Measurements from ENCODE around the gene RARA.
A peak's percentile ranks its signal among the peaks of the same experiment; 100 is the strongest.

RARA gene

DNA sequence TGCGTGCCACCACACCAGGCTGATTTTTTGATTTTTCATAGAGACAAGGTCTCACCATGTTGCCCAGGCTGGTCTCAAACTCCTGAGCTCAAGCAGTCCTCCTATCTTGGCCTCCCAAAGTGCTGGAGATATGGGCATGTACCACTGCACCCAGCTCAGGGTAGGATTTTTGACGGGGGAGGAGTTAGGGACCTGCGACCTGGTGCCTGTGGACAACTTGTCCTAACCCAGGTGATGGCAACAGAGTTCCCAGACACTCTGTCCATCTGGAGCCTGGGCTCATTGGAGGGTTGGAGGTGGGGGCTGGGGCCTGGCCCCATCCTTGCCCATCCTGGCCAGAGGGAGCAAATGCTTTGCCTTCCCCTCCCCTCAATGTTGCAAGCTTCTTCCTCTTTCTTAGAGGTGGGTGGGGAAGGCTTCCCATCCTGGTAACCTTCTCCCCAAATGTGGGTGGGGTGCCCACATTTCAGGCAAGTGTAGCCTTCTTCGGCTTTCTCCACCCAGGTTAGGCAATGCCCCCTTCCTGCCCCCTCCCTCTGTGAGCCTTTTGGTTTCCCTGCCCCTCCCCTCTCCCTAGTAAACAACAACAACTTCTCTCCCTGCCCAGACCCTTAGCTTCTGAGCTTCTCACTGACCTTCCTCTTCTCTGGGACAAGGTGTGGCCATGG lies 24.9 kb downstream of the RARA start (continued):
- TF ChIP-seq, protein P1, sequence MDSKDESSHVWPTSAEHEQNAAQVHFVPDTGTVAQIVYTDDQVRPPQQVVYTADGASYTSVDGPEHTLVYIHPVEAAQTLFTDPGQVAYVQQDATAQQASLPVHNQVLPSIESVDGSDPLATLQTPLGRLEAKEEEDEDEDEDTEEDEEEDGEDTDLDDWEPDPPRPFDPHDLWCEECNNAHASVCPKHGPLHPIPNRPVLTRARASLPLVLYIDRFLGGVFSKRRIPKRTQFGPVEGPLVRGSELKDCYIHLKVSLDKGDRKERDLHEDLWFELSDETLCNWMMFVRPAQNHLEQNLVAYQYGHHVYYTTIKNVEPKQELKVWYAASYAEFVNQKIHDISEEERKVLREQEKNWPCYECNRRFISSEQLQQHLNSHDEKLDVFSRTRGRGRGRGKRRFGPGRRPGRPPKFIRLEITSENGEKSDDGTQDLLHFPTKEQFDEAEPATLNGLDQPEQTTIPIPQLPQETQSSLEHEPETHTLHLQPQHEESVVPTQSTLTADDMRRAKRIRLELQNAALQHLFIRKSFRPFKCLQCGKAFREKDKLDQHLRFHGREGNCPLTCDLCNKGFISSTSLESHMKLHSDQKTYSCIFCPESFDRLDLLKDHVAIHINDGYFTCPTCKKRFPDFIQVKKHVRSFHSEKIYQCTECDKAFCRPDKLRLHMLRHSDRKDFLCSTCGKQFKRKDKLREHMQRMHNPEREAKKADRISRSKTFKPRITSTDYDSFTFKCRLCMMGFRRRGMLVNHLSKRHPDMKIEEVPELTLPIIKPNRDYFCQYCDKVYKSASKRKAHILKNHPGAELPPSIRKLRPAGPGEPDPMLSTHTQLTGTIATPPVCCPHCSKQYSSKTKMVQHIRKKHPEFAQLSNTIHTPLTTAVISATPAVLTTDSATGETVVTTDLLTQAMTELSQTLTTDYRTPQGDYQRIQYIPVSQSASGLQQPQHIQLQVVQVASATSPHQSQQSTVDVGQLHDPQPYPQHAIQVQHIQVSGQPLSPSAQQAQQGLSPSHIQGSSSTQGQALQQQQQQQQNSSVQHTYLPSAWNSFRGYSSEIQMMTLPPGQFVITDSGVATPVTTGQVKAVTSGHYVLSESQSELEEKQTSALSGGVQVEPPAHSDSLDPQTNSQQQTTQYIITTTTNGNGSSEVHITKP (tag by site-specific recombination; IDR thresholded peaks at IDR 0.05), result peak; percentile 63
- TF ChIP-seq SALL2 (tag by site-specific recombination; IDR thresholded peaks at IDR 0.05; ENCODE audit: borderline replicate concordance) (no peak), GLIS2 (tag by site-specific recombination; IDR thresholded peaks at IDR 0.05) (no peak)

DNA sequence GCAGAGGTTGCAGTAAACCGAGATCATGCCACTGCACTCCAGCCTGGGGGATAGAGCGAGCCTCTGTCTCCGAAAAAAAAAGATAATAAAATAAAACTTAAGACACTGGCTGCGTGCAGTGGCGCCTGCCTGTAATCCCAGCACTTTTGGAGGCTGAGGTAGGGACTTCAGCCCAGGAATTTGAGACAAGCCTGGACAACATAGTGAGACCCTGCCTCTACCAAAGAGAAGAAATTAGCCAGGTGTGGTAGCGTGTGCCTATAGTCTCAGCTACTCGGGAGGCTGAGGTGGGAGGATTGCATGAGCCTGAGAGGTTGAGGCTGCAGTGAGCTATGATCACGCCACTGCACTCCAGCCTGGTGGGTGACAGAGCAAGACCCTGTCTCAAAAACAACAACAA lies 26.6 kb downstream of the RARA start:
- no peak overlapping the region for H3K4me3 ChIP-seq (ENCODE audit: low read depth, low read length)
- H3K9me3 ChIP-seq (ENCODE audit: control insufficient read depth, insufficient read depth, low read depth, low read length), result no peaks in the 10 kb centered on the region
- no peak for TF ChIP-seq ZBTB20 (tag by site-specific recombination; IDR thresholded peaks at IDR 0.05)
- TF ChIP-seq ZNF121 (tag by site-specific recombination; IDR thresholded peaks at IDR 0.05), result peak; percentile 72
- no peak for TF ChIP-seq ZNF274 (IDR thresholded peaks at IDR 0.05; ENCODE audit: low read length)
- no peak for TF ChIP-seq ZNF274 (tag by site-specific recombination; IDR thresholded peaks at IDR 0.05; ENCODE audit: borderline replicate concordance)
- no peak for TF ChIP-seq ZNF529 (tag by site-specific recombination; IDR thresholded peaks at IDR 0.05; ENCODE audit: insufficient replicate concordance)
- TF ChIP-seq MZF1 (tag by site-specific recombination; IDR thresholded peaks at IDR 0.05; ENCODE audit: borderline replicate concordance), result no peak
- no peak overlapping the region for H3K27ac ChIP-seq (ENCODE audit: extremely low read depth, low read depth, low read length)
- CTCF ChIA-PET, result interaction anchor here (1.1 to 1.6 kb wide), 2 partner anchors 10 to 32 kb away, joined by 3 to 5 read pairs; no protein-coding TSS in a partner anchor
- peaks cover 0 to 23% of the 10 kb centered on the region in 2 experiments; a peak in 2 of 3 replicates for H3K36me3 ChIP-seq (ENCODE audit: control insufficient read depth in 2 of 2, insufficient read depth in 1 of 2, low read length in 2 of 2)
- POLR2A ChIA-PET, result no interaction called here
- H3K4me1 ChIP-seq (ENCODE audit: control insufficient read depth, insufficient read depth, low read length), result peaks cover 7% of the 10 kb centered on the region

DNA sequence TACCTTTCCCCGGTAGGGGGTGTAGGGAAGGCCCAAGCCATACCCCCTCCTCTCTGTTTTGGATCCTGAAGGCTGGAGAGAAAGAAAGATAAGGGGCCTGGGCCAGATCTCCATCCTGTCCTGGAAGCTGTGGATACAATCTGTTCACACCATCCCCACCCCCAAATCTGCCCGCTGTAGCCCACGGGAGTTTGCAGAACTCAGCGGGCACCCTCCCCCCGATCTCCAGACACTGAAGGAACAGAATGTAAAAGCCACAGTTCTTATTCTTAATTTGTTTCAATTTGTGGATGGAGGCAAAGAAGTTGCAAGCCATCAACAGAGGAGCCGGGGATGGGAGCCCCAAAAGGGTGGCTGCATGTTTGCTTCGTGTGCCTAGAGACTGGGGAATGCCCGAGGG lies 28.4 kb downstream of the RARA start:
- Histone ChIP-seq H3K4me3 (ENCODE audit: low read depth, low read length) (no peak overlapping the region), H3K36me3 (ENCODE audit: control insufficient read depth in 2 of 2, insufficient read depth in 1 of 2, low read length in 2 of 2) (peaks cover 0 to 6% of the 10 kb centered on the region in 2 experiments; a peak in 2 of 3 replicates), H3K27ac (ENCODE audit: extremely low read depth, low read depth, low read length) (no peak overlapping the region), H3K4me1 (ENCODE audit: control insufficient read depth, insufficient read depth, low read length) (peaks cover 14% of the 10 kb centered on the region), H3K9me3 (ENCODE audit: control insufficient read depth, insufficient read depth, low read depth, low read length) (no peaks in the 10 kb centered on the region)
- ChIA-PET CTCF (interaction anchor here (0.7 to 1.0 kb wide), 2 partner anchors 20 to 21 kb away, joined by 3 to 6 read pairs; no protein-coding TSS in a partner anchor), POLR2A (no interaction called here)
- no peak for TF ChIP-seq ZNF404 (tag by site-specific recombination; IDR thresholded peaks at IDR 0.05)
- no peak for TF ChIP-seq ZNF791 (tag by site-specific recombination; IDR thresholded peaks at IDR 0.05)
- TF ChIP-seq ZNF555 (tag by site-specific recombination; conservative IDR thresholded peaks at IDR 0.05), result no peak
- TF ChIP-seq ZNF157 (tag by site-specific recombination; IDR thresholded peaks at IDR 0.05), result no peak
- TF ChIP-seq ZNF155 (tag by site-specific recombination; IDR thresholded peaks at IDR 0.05), result no peak
- TF ChIP-seq, protein P2, sequence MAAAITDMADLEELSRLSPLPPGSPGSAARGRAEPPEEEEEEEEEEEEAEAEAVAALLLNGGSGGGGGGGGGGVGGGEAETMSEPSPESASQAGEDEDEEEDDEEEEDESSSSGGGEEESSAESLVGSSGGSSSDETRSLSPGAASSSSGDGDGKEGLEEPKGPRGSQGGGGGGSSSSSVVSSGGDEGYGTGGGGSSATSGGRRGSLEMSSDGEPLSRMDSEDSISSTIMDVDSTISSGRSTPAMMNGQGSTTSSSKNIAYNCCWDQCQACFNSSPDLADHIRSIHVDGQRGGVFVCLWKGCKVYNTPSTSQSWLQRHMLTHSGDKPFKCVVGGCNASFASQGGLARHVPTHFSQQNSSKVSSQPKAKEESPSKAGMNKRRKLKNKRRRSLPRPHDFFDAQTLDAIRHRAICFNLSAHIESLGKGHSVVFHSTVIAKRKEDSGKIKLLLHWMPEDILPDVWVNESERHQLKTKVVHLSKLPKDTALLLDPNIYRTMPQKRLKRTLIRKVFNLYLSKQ (tag by site-specific recombination; IDR thresholded peaks at IDR 0.05; ENCODE audit: borderline replicate concordance), result no peak
